Loucy (cell line): ENCODE data around the gene TOMM6.

Experiments used
- EZH2phosphoT487 ChIP-seq: fragments of 200-600 bp; IDR thresholded peaks from 2 replicates; pipeline ENCODE4 v1.6.1; 2018; ENCODE audit warnings: antibody characterized with exemption, mild to moderate bottlenecking, moderate library complexity, borderline replicate concordance
- TF ChIP-seq, protein P1 (sequence below): fragments of 200-600 bp; sonication (generic); conservative IDR thresholded peaks from 2 replicates; pipeline ENCODE4 v1.5.1; 2014; ENCODE audit warnings: mild to moderate bottlenecking, antibody characterized with exemption, low read length

DNA sequence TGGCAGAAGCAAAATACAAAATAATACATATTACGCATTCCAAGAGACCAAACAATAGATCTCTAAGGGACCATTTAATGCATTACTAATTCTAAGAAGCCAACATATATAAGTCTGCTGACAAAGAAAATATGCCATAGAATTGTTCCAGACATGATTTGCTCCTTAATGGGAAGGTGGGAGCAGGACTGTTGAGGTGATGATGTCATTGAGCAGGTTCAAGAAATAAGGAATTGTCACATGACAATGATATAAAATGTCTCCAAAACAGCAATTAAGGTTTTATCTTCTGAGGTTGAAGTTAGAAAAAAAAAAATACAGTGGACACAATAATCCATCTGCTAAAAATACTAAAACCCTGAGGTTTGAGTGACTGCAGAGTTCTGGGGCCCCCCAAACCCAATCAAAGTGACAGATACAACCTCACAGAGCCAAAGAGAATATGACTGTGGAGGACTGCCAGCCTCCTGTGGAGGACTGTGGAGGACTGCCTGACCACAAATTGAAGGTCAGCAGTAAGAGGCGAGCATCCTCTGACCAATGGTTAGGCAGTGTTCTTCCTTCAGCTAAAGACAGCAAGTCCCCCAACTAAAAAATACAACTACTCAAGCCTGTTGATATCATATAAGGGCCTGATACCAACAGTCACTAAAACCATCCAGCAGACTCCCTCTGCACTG lies 39.0 kb downstream of the TOMM6 start:
- TF ChIP-seq, protein P1, sequence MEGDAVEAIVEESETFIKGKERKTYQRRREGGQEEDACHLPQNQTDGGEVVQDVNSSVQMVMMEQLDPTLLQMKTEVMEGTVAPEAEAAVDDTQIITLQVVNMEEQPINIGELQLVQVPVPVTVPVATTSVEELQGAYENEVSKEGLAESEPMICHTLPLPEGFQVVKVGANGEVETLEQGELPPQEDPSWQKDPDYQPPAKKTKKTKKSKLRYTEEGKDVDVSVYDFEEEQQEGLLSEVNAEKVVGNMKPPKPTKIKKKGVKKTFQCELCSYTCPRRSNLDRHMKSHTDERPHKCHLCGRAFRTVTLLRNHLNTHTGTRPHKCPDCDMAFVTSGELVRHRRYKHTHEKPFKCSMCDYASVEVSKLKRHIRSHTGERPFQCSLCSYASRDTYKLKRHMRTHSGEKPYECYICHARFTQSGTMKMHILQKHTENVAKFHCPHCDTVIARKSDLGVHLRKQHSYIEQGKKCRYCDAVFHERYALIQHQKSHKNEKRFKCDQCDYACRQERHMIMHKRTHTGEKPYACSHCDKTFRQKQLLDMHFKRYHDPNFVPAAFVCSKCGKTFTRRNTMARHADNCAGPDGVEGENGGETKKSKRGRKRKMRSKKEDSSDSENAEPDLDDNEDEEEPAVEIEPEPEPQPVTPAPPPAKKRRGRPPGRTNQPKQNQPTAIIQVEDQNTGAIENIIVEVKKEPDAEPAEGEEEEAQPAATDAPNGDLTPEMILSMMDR = no peak
- no peak for TF ChIP-seq EZH2phosphoT487
